A549 (cell line): ENCODE data around the gene ERGIC1. TPM values are rescaled to one million over a fixed set of nuclear protein-coding genes. Genes with fewer than 3 reads are reported as not detected.

ENCODE experiments used
- ATAC-seq, 2 experiments: fragments of 200-7000 bp in 1 of 2; fragments of >200 bp in 1 of 2; cut with Nextera tagmentation in 1 of 2; cut with Tn5 transposase in 1 of 2; 3 replicates each; pipeline versions ENCODE4 v1.8.0 to v1.9.1; 2018 to 2020; ENCODE audit warnings: mild to moderate bottlenecking in 1 of 2, moderate library complexity in 1 of 2
- CTCF ChIA-PET: fragments of 300-600 bp; sonication (Branson Sonifier 250); formaldehyde crosslinking; extraction: SDS; loops from one replicate; lab custom pipeline; 2021; ENCODE audit warnings: antibody characterized with exemption, inconsistent platforms; lab: Yijun Ruan, JAX
- POLR2A ChIA-PET: fragments of 350-600 bp; formaldehyde crosslinking; extraction: SDS; loops from one replicate; lab custom pipeline; 2021; ENCODE audit warnings: antibody characterized with exemption, inconsistent platforms; lab: Yijun Ruan, JAX
- DNase-seq, 2 experiments: peaks; one replicate each; pipeline versions ENCODE4 v3.0.0 to v3.0.0-alpha.2; 2011 to 2016; ENCODE audit warnings: low read depth in 1 of 2, low spot score in 1 of 2
- FAIRE-seq: peaks from 2 replicates; lab custom pipeline; 2011; peaks lifted over from hg19 to GRCh38; lab: Jason Lieb, UNC
- H3K27ac ChIP-seq, 2 experiments: fragments of >200 bp; sonication (Bioruptor Twin); formaldehyde crosslinking; 3 replicates each; pipeline ENCODE4 v1.5.1; 2016 to 2017
- H3K4me1 ChIP-seq: fragments of >200 bp; sonication (Bioruptor Twin); formaldehyde crosslinking; 3 replicates; pipeline ENCODE4 v1.6.1; 2016
- H3K4me2 ChIP-seq: fragments of >200 bp; sonication (Bioruptor Twin); formaldehyde crosslinking; 3 replicates; pipeline ENCODE4 v1.6.1; 2016
- H3K4me3 ChIP-seq: fragments of >200 bp; sonication (Bioruptor Twin); formaldehyde crosslinking; 3 replicates; pipeline ENCODE4 v1.5.1; 2016
- H3K9me3 ChIP-seq: fragments of >200 bp; sonication (Bioruptor Twin); formaldehyde crosslinking; 3 replicates; pipeline ENCODE4 v1.6.1; 2016
- ATOH8 ChIP-seq: fragments of 250-450 bp; sonication (Bioruptor Pico); IDR thresholded peaks from 2 replicates; pipeline ENCODE4 v1.5.0; 2020; ENCODE audit warnings: low read depth, mild to moderate bottlenecking, moderate library complexity
- CBX8 ChIP-seq: fragments of 200-600 bp; sonication (generic); IDR thresholded peaks from 2 replicates; pipeline ENCODE4 v1.6.1; 2016
- CEBPB ChIP-seq, 2 experiments: fragments of >200 bp in 1 of 2; sonication (Bioruptor Twin) in 1 of 2; formaldehyde crosslinking in 1 of 2; IDR thresholded peaks; 2 replicates each; pipeline ENCODE4 v1.6.1; 2012 to 2016
- CTCF ChIP-seq: fragments of >200 bp; sonication (Bioruptor Twin); formaldehyde crosslinking; IDR thresholded peaks from 3 replicates; pipeline ENCODE4 v1.5.1; 2016
- E2F6 ChIP-seq: IDR thresholded peaks from 2 replicates; pipeline ENCODE4 v1.6.1; 2012; ENCODE audit warnings: low read depth, borderline replicate concordance
- EP300 ChIP-seq, 2 experiments: fragments of >200 bp; sonication (Bioruptor Twin); formaldehyde crosslinking; IDR thresholded peaks; 2 replicates in 1 of 2; 3 replicates in 1 of 2; pipeline ENCODE4 v1.6.1; 2016 to 2017
- FOSB ChIP-seq: fragments of 250-450 bp; sonication (Bioruptor Pico); IDR thresholded peaks from 2 replicates; pipeline ENCODE4 v1.5.0; 2020; ENCODE audit warnings: mild to moderate bottlenecking, moderate library complexity
- FOSL2 ChIP-seq, 2 experiments: fragments of 450-650 bp in 1 of 2; fragments of >200 bp in 1 of 2; sonication (Bioruptor Twin) in 1 of 2; formaldehyde crosslinking; IDR thresholded peaks; 2 replicates each; pipeline versions ENCODE4 v1.5.0 to v1.6.1; 2016 to 2020; ENCODE audit warnings: mild to moderate bottlenecking in 1 of 2, moderate library complexity in 1 of 2
- FOXS1 ChIP-seq: fragments of 250-450 bp; sonication (Bioruptor Pico); IDR thresholded peaks from 2 replicates; pipeline ENCODE4 v1.5.0; 2020; ENCODE audit warnings: mild to moderate bottlenecking, moderate library complexity
- GATA3 ChIP-seq: IDR thresholded peaks from 2 replicates; pipeline ENCODE4 v1.6.1; 2012; ENCODE audit warnings: borderline replicate concordance
- HOXB13 ChIP-seq: fragments of 250-450 bp; sonication (Bioruptor Pico); IDR thresholded peaks from 2 replicates; pipeline ENCODE4 v1.5.0; 2020; ENCODE audit warnings: low read depth, mild to moderate bottlenecking, moderate library complexity
- HOXB5 ChIP-seq: fragments of 250-450 bp; sonication (Bioruptor Pico); IDR thresholded peaks from 2 replicates; pipeline ENCODE4 v1.5.0; 2020; ENCODE audit warnings: mild to moderate bottlenecking, moderate library complexity
- JUNB ChIP-seq: fragments of >200 bp; sonication (Bioruptor Twin); formaldehyde crosslinking; IDR thresholded peaks from 2 replicates; pipeline ENCODE4 v1.6.1; 2016
- KDM1A ChIP-seq: fragments of 200-600 bp; sonication (generic); IDR thresholded peaks from 2 replicates; pipeline ENCODE4 v1.6.1; 2016; ENCODE audit warnings: low read depth, mild to moderate bottlenecking
- MAFK ChIP-seq: fragments of 450-650 bp; IDR thresholded peaks from 2 replicates; pipeline ENCODE4 v1.6.1; 2014; ENCODE audit not compliant: partially characterized antibody
- MAX ChIP-seq: IDR thresholded peaks from 2 replicates; pipeline ENCODE4 v1.6.1; 2012
- PBX3 ChIP-seq: IDR thresholded peaks from 2 replicates; pipeline ENCODE4 v1.6.1; 2012
- RAD21 ChIP-seq, 2 experiments: fragments of >200 bp in 1 of 2; sonication (Bioruptor Twin) in 1 of 2; formaldehyde crosslinking in 1 of 2; IDR thresholded peaks in 1 of 2; conservative IDR thresholded peaks in 1 of 2; 2 replicates in 1 of 2; 3 replicates in 1 of 2; pipeline ENCODE4 v1.6.1; 2012 to 2018; ENCODE audit warnings: inconsistent platforms in 1 of 2
- RARB ChIP-seq: fragments of 250-450 bp; sonication (Bioruptor Pico); IDR thresholded peaks from 2 replicates; pipeline ENCODE4 v1.8.0; 2021; ENCODE audit warnings: mild to moderate bottlenecking, moderate library complexity
- RCOR1 ChIP-seq: fragments of 150-350 bp; IDR thresholded peaks from 2 replicates; pipeline ENCODE4 v1.6.1; 2014; ENCODE audit warnings: antibody characterized with exemption, low read length, low read depth
- RFX5 ChIP-seq: fragments of 450-650 bp; IDR thresholded peaks from 2 replicates; pipeline ENCODE4 v1.7.1; 2014; ENCODE audit warnings: antibody characterized with exemption, mild to moderate bottlenecking, moderate library complexity
- SREBF2 ChIP-seq: fragments of 450-650 bp; IDR thresholded peaks from 2 replicates; pipeline ENCODE4 v1.6.1; 2014; ENCODE audit warnings: mild to moderate bottlenecking, moderate library complexity
- TFCP2L1 ChIP-seq: fragments of 250-450 bp; sonication (Bioruptor Pico); IDR thresholded peaks from 2 replicates; pipeline ENCODE4 v1.5.0; 2021; ENCODE audit warnings: mild to moderate bottlenecking
- TP53 ChIP-seq: fragments of 250-450 bp; sonication (Bioruptor Pico); IDR thresholded peaks from 2 replicates; pipeline ENCODE4 v1.5.0; 2021; ENCODE audit warnings: mild to moderate bottlenecking, moderate library complexity
- USF2 ChIP-seq: fragments of 450-650 bp; IDR thresholded peaks from 2 replicates; pipeline ENCODE4 v1.6.1; 2014; ENCODE audit warnings: antibody characterized with exemption
- WGBS: methylation state at CpG from one replicate; pipeline ENCODE4 v1.1.6; 2017; ENCODE audit errors: missing lambda C conversion rate; 5-methylcytosine and 5-hydroxymethylcytosine counted together
- polyA plus RNA-seq, 4 experiments: library from polyadenylated mRNA; depleted of rRNA in 3 of 4; stranded (reverse); fragments of >200 nt; fragmentation: RNase III in 1 of 4; extraction: RNeasy Plus Mini Kit Qiagen cat#74134 plus additional on column Dnase treatment in 1 of 4; gene quantifications; 2 replicates in 3 of 4; 3 replicates in 1 of 4; pipeline ENCODE4 v1.2.3, GENCODE V29; 2011 to 2017

Gene ERGIC1
- polyA plus RNA-seq, 2 of the 4 experiments (the other 2 are of a cell fraction): 176 to 304 TPM

- Histone ChIP-seq H3K27ac (peak overlapping the region; percentile 96 to 99), H3K4me1 (peaks cover 98% of the 10 kb centered on the region), H3K4me2 (peak overlapping the region; percentile 88), H3K4me3 (peak overlapping the region; percentile 14; the same call in 1 of the 3 replicates), H3K9me3 (no peaks in the 10 kb centered on the region)
- ChIA-PET POLR2A (interaction anchor here (0.7 to 6.1 kb wide), 2 partner anchors 35 to 97 kb away, joined by 3 to 61 read pairs; partner anchors contain the start of gene DUSP1), CTCF (interaction anchor here (0.7 to 3.2 kb wide), 13 partner anchors 16 to 155 kb away, joined by 3 to 25 read pairs (median 4); no protein-coding TSS in a partner anchor)
- ATAC-seq (peak; percentile 0 to 5; a peak in 4 of 6 replicates), FAIRE-seq (no peak), DNase-seq (no peak)
- TF ChIP-seq USF2: no peak
- TF ChIP-seq HOXB13 (CRISPR knock-in tag): peak; percentile 72; the same call in 1 of the 2 replicates
- no peak for TF ChIP-seq RARB (CRISPR knock-in tag)
- TF ChIP-seq FOSB (CRISPR knock-in tag): peak; percentile 12; the same call in 1 of the 2 replicates
- TF ChIP-seq ATOH8: peak; percentile 20; the same call in 1 of the 2 replicates
- TF ChIP-seq KDM1A: peak; percentile 68; the same call in 1 of the 2 replicates
- WGBS: 53% methylated on average over 11 of the region's 11 CpGs
Measured at GRCh38 chr5:172867761-172868435, 33.8 kb downstream of the ERGIC1 start.

GRCh38 chr5:172868436-172868923, 34.4 kb downstream of the ERGIC1 start:
- Histone ChIP-seq H3K27ac (peak overlapping the region; percentile 96 to 99), H3K4me2 (peak overlapping the region; percentile 88), H3K9me3 (no peaks in the 10 kb centered on the region), H3K4me3 (peak overlapping the region; percentile 18; the same call in 1 of the 3 replicates), H3K4me1 (peaks cover 98% of the 10 kb centered on the region)
- ChIA-PET CTCF (interaction anchor here (0.7 to 3.2 kb wide), 22 partner anchors 9 to 161 kb away, joined by 3 to 25 read pairs (median 4); partner anchors contain the start of gene DUSP1), POLR2A (interaction anchor here (1.2 to 6.1 kb wide), 5 partner anchors 10 to 154 kb away, joined by 3 to 61 read pairs (median 8); partner anchors contain the start of gene DUSP1)
- TF ChIP-seq HOXB5 (CRISPR knock-in tag): peak; percentile 97
- TF ChIP-seq TP53 (CRISPR knock-in tag): no peak
- TF ChIP-seq RARB (CRISPR knock-in tag): no peak; the same call in 1 of the 2 replicates
- TF ChIP-seq ATOH8: peak; percentile 12; the same call in 1 of the 2 replicates
- TF ChIP-seq CEBPB (IDR thresholded peaks at IDR 0.05): peak in 1 of 2 experiments; percentile 58; a peak in 1 of 4 replicates
- TF ChIP-seq RCOR1: no peak
- peak in 1 of 2 experiments; percentile 54; a peak in 1 of 5 replicates for TF ChIP-seq EP300 (IDR thresholded peaks at IDR 0.05)
- peak; percentile 41 for TF ChIP-seq MAX
- TF ChIP-seq PBX3: peak; percentile 82
- TF ChIP-seq MAFK: peak; percentile 74
- no peak for TF ChIP-seq FOSB (CRISPR knock-in tag)
- peak; percentile 85 for TF ChIP-seq GATA3
- TF ChIP-seq FOXS1 (CRISPR knock-in tag): no peak
- TF ChIP-seq RAD21 (conservative IDR thresholded peaks at IDR 0.05 in 1 of 2, IDR thresholded peaks at IDR 0.05 in 1 of 2): peak in 1 of 2 experiments; percentile 40; a peak in 2 of 5 replicates
- TF ChIP-seq JUNB: peak; percentile 50; the same call in 1 of the 2 replicates
- no peak for TF ChIP-seq USF2
- 0 out of 2 replicates have a peak, but pooled peaks have one; percentile 21 for TF ChIP-seq TFCP2L1 (CRISPR knock-in tag)
- no peak for TF ChIP-seq CBX8
- no peak for TF ChIP-seq E2F6
- 0 out of 2 replicates have a peak, but pooled peaks have one; percentile 61 for TF ChIP-seq FOSL2 (IDR thresholded peaks at IDR 0.05)
- peak; percentile 93 for TF ChIP-seq FOSL2 (CRISPR knock-in tag; IDR thresholded peaks at IDR 0.05)
- no peak for TF ChIP-seq CTCF
- peak; percentile 92 for TF ChIP-seq RFX5
- TF ChIP-seq SREBF2: no peak
- peak; percentile 64 to 91 for DNase-seq
- peak; percentile 95 for FAIRE-seq
- 2% methylated on average over 9 of the region's 9 CpGs for WGBS
- ATAC-seq: peak; percentile 66 to 76
